Brain microvascular endothelial cell (primary cell): ENCODE results near the gene MAPK8IP2.

ENCODE experiments used
- DNase-seq: peaks from one replicate; pipeline ENCODE4 v3.0.0-alpha.2; 2020
- H3K27ac ChIP-seq: fragments of 250-450 bp; sonication (Bioruptor Pico); 2 replicates; pipeline ENCODE4 v1.5.1; 2020; ENCODE audit warnings: mild to moderate bottlenecking, moderate library complexity
- H3K27me3 ChIP-seq: fragments of 250-450 bp; sonication (Bioruptor Pico); replicated peaks from 2 replicates; pipeline ENCODE4 v1.5.1; 2020; ENCODE audit warnings: mild to moderate bottlenecking
- H3K36me3 ChIP-seq: fragments of 250-450 bp; sonication (Bioruptor Pico); replicated peaks from 2 replicates; pipeline ENCODE4 v1.5.1; 2020; ENCODE audit warnings: mild to moderate bottlenecking
- H3K4me3 ChIP-seq: 2 replicates; pipeline ENCODE4 v1.5.1; 2011; ENCODE audit warnings: low read depth, mild to moderate bottlenecking, control low read depth, low read length, moderate library complexity
- CTCF ChIP-seq: IDR thresholded peaks from 2 replicates; pipeline ENCODE4 v1.5.1; 2011; ENCODE audit warnings: low read depth, mild to moderate bottlenecking, moderate library complexity, low read length, control low read depth, inconsistent platforms; ENCODE audit errors: missing control alignments
- in situ Hi-C: cut with HindIII; loops from 2 replicates; pipeline ENCODE4 v1.10.0; 2017; ENCODE audit warnings: low sequenced_read_pairs, low pct_ligation_motif_present

MAPK8IP2 gene

GRCh38 chr22:50602338-50602700 is 1.7 kb downstream of the MAPK8IP2 start:
- Histone ChIP-seq H3K36me3 (no peaks in the 10 kb centered on the region), H3K27ac (no peak overlapping the region), H3K27me3 (peaks cover 44% of the 10 kb centered on the region), H3K4me3 (no peak overlapping the region)
- in situ Hi-C loops: no loop called here
- TF ChIP-seq CTCF: no peak
- DNase-seq: no peak

GRCh38 chr22:50603511-50604255 is 3.1 kb downstream of the MAPK8IP2 start:
- in situ Hi-C loops: no loop called here
- DNase-seq: no peak
- no peak for TF ChIP-seq CTCF
- Histone ChIP-seq H3K36me3 (no peaks in the 10 kb centered on the region), H3K27me3 (peaks cover 49% of the 10 kb centered on the region), H3K27ac (no peak overlapping the region), H3K4me3 (no peak overlapping the region)

- in situ Hi-C loops: no loop called here
- H3K27me3 ChIP-seq: peaks cover 49% of the 10 kb centered on the region
- DNase-seq: no peak
- H3K4me3 ChIP-seq: no peak overlapping the region
- H3K27ac ChIP-seq: no peak overlapping the region
- TF ChIP-seq CTCF: no peak
- no peaks in the 10 kb centered on the region for H3K36me3 ChIP-seq
Measured at GRCh38 chr22:50604256-50605001, 3.8 kb downstream of the MAPK8IP2 start.

- no peak for TF ChIP-seq CTCF
- DNase-seq: no peak
- H3K27ac ChIP-seq: no peak overlapping the region
- no peak overlapping the region for H3K4me3 ChIP-seq
- H3K27me3 ChIP-seq: peaks cover 44% of the 10 kb centered on the region
- H3K36me3 ChIP-seq: no peaks in the 10 kb centered on the region
- in situ Hi-C loops: no loop called here
Measured at GRCh38 chr22:50605002-50605612, 4.5 kb downstream of the MAPK8IP2 start.

GRCh38 chr22:50605613-50606074 is 5.1 kb downstream of the MAPK8IP2 start:
- no peak for TF ChIP-seq CTCF
- Histone ChIP-seq H3K4me3 (no peak overlapping the region), H3K36me3 (no peaks in the 10 kb centered on the region), H3K27me3 (peaks cover 44% of the 10 kb centered on the region), H3K27ac (no peak overlapping the region)
- in situ Hi-C loops: no loop called here
- DNase-seq: no peak
